Cardiac fibroblast (primary cell): ENCODE data around the gene LAPTM5.
A peak's percentile ranks its signal among the peaks of the same experiment; 100 is the strongest.
"Not testable (repeated sequence)": the region's sequence is repeated elsewhere in the genome, so short reads cannot be mapped to it uniquely, and the experiment has no call there.

Experiments
- DNase-seq, 2 donors: peaks; one replicate each; pipeline versions ENCODE4 v3.0.0 to v3.0.0-alpha.2; 2010; ENCODE audit warnings: low read depth in 2 of 2
- H3K4me3 ChIP-seq, 2 donors: replicated peaks in 1 of 2; 1 replicate in 1 of 2; 2 replicates in 1 of 2; pipeline ENCODE4 v1.5.1; 2011; ENCODE audit warnings: low read depth in 2 of 2, low read length in 2 of 2, mild to moderate bottlenecking in 2 of 2, moderate library complexity in 1 of 2
- TF ChIP-seq, protein P1 (sequence below): IDR thresholded peaks from one replicate; pipeline ENCODE4 v1.5.1; 2011; ENCODE audit warnings: low read depth, mild to moderate bottlenecking, low read length, inconsistent platforms

Gene LAPTM5

DNA sequence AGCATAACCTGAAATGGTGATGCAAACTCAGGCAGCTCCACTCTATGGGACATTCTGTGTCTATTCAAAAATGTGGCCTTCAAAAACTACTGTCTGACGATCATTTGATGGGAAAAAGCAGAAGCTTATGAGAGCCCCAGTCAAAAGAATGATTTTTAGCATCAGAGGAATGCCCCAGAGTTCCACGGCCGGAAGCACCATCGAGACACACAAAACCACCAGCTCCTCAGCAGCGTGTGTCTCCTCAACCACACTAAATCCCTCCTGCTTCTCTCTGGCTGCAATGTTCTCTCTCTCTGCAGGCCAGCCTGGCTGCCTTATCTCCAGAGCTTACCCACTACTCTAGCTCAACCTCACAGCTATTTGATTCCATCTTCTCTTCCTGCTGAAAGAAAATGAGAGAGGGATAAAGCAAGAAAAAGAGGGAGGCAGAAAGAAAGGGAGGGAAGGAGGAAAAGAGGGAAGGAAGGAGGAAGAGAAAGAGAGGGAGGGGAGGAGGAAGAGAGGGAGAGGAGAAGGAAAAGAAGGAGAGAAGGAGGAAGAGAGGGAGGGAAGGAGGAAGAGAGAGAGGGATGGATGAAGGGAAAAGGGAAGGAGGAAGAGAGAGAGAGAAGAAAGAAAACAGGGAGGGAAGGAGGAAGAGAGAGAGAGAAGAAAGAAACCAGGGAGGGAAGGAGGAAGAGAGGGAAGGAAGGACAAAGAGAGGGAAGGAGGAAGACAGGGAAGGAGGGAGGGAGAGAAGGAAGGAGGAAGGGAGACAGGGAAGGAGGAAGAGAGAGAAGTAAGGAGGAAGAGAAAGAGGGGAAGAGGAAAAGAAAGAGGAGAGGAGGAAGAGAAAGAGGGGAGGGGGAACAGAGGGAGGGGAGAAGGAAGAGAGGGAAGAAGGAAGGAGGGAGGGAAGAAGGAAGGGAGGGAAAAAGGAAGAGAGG lies 33.5 kb upstream of the LAPTM5 start:
- TF ChIP-seq, protein P1, sequence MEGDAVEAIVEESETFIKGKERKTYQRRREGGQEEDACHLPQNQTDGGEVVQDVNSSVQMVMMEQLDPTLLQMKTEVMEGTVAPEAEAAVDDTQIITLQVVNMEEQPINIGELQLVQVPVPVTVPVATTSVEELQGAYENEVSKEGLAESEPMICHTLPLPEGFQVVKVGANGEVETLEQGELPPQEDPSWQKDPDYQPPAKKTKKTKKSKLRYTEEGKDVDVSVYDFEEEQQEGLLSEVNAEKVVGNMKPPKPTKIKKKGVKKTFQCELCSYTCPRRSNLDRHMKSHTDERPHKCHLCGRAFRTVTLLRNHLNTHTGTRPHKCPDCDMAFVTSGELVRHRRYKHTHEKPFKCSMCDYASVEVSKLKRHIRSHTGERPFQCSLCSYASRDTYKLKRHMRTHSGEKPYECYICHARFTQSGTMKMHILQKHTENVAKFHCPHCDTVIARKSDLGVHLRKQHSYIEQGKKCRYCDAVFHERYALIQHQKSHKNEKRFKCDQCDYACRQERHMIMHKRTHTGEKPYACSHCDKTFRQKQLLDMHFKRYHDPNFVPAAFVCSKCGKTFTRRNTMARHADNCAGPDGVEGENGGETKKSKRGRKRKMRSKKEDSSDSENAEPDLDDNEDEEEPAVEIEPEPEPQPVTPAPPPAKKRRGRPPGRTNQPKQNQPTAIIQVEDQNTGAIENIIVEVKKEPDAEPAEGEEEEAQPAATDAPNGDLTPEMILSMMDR, result no peak

DNA sequence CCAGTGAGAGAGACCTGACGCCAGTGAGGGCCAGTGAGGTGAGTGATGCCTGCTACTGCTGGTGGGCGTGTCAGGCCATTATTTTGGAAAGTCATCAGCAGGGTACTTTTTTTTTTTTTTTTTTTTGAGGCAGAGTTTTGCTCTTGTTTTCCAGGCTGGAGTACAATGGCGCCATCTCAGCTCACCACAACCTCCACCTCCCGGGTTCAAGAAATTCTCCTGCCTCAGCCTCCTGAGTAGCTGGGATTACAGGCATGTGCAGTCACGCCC lies 32.6 kb upstream of the LAPTM5 start:
- DNase-seq, result not testable (repeated sequence)

More for the DNA sequence above, 33.5 kb upstream of the LAPTM5 start:
- no peak overlapping the region for H3K4me3 ChIP-seq
- peak in 1 of 2 donors; percentile 33 for DNase-seq

DNA sequence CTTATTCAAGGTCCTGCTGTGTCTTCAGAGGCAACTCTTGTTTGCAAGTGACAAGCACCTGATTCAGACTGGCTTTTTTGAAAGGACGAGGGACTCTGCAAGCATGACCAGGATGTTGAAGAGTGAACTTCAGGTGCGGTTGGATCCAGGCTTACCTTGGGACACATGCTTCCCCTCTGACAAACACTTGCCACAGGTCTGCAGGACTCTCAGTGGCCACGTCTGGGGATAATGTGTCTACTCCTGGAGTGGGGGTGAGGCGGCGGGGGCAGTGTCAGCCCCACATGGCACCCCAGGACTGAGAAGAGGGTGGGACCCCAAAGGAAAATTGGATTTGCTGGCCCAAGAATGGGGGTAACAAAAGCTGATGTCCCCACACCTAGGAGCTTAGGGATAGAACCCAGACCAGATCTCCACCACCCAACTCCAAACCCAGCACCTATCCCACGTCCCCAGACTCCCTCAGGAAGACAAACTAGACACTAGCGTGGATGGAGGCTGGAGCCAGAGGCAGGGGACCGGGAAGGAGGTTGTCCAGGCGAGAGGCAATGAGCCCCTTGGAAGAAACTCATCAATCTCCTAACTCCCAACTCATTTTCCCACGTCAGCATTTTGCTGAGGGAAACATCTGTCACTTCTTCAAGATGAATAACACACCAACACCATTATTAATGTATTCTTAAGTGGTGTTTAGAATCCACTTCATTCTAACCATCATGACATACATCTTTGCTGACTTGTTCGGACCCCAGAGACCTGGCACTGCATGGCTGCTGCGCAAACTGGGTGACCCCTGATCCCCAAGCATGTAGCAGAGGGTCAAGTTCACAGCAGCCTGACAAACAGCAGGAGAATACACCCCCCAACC lies 32.0 kb upstream of the LAPTM5 start:
- TF ChIP-seq, protein P1, result no peak
- no peak for DNase-seq

More for the DNA sequence above, 32.6 kb upstream of the LAPTM5 start:
- H3K4me3 ChIP-seq, result not testable (repeated sequence)

DNA sequence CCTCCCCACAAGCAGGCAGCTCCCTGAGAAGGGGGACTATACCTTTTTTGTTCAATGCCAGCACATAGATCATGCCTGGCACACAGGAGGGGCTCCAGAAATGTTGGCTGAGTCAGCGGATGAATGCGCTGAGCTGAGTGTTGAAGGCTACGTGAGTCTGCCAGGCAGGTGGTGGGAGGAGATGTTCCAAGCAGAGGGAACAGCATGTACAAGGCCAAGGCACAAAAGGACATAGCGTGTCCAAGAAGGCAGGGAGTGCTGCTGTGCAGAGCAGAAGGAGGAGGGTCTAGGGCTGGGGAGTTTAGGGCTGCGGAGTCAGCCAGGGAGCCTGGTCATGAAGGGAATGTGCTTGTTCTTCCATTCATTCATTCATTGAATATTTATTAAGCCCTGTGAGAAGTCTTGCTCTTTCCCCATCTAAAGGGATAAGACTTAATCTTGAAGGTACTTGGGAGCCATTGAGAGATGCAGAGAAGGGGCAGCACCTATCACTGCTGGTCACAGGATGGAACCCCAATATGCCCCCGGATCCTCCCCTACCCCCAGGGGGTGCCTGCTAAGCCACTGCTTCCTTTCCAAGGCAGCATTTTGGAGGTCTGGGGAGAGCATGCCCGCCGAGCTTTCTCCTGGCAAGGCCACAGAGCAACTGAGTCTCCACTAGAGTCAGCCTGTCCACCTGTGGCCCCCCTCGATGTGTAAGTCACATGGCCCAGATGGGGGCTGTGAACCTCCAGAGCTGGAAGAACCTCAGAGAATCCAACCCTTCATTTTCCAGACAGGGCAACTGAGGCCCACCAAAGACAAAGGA lies 31.2 kb upstream of the LAPTM5 start:
- peak; percentile 28 to 31 for DNase-seq
- TF ChIP-seq, protein P1, result no peak
- H3K4me3 ChIP-seq, result no peak overlapping the region

More for the DNA sequence above, 32.0 kb upstream of the LAPTM5 start:
- H3K4me3 ChIP-seq, result no peak overlapping the region

DNA sequence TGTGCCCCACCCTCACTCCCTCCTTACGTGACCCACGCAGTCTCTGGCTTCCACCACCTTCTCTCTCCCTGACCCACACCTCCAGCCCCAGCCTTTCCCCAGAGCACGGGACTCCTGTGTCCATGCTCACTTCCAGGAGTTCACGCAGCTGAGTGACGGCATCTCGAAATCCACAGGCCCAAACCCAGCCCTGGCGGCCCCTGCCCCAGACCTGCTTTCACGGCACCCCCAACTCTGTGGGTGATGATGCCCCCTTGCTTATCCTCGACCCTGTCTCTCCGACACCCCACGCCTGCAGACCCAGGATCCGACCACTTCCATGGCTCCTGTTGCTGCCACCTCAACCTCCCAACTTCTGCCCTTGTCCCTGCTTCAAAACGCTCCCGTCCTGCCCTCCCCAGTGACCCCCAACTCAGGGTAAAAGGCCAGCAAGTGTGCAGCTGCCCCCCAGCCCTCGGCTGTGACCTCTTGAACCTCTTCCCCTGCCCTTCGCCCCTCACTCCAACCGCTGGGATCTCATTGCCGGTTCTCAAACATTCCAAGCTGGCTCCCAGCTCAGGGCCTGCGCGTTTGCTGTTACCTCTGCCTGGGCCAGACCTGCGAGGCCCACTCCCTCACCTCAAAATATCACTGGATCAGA lies 30.4 kb upstream of the LAPTM5 start:
- H3K4me3 ChIP-seq, result no peak overlapping the region
- TF ChIP-seq, protein P1, result no peak
- no peak for DNase-seq

DNA sequence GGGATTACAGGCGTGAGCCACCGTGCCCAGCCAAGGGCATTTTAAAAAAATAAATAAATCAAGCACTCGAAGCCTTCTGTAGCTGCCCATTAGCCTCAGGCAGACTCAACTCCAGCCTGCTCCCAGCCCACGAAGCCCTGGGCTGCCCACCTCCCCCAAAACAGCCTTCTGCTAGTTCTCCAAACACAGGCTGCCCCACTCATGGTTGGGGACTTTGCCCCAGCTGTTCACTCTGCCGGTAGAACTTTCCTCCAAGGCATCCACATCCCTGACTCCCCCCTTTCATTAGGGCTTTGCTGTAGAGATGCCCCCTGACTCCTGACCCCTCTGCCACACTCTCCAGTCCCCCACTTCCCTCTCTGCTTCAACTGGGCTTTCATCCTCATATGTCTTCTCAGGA lies 29.7 kb upstream of the LAPTM5 start:
- no peak for DNase-seq
- TF ChIP-seq, protein P1, result no peak
- no peak overlapping the region for H3K4me3 ChIP-seq
